Retina (tissue), 1 donor: ENCODE results near the gene KLRF1.
A peak's percentile ranks its signal among the peaks of the same experiment; 100 is the strongest.

Experiments
- DNase-seq: peaks from one replicate; pipeline ENCODE4 v3.0.0-alpha.2; 2016

KLRF1 gene

DNA sequence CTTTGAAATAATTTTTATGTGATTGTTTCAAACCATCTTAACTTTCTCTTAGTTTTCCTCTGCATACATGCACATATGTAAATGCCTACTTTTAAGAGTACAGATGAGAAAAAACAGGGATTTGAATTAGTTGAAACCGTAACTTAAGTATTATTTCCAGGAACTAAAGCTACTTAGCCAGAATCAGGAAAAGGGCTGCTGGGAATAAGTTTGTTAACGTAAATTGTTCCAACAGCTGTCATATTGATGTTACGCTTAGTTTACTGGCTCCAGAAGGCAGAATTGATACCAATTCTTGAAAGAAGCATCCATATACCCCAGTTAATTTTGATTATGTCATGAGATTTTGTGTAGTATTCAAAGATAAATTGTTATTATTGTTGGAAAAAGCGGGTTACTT is 17.9 kb upstream of the KLRF1 start:
- DNase-seq: no peak

DNA sequence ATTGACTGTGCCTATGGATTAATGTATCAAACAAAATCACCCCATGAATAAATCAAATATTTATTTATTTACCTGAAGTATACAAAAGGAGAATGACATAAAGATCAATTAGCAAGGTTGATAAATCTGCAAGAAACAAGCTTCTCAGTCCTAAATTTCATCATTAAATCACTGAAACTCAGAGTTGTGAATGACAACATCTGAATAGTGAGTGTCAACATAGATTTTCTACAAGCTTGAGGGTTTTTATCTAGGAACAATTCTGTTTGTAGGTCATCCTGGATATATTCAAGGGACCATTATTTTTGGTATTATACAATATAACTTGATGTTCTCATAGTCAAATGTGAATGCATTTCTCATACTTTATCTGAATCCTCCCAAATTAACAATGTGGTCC is 17.4 kb upstream of the KLRF1 start:
- no peak for DNase-seq

DNA sequence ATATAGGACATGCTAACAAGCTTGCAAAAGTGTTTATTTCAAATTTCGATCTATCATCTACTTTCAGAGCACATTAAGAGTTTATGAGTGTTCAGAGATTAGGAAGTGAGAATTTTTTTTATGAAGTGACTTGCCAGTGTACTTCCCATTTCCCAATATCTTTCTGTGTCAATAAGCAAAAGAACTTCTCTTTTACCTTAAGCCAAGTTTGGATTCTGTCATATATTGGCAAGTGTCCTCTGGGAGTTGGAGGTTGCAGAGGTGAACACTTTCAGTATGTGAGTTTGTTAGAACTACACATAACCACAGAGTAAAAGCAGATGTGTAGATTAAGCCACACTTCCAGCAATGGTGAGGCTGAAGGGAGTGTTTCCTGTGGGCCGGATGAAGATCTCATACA is 16.6 kb upstream of the KLRF1 start:
- no peak for DNase-seq

DNA sequence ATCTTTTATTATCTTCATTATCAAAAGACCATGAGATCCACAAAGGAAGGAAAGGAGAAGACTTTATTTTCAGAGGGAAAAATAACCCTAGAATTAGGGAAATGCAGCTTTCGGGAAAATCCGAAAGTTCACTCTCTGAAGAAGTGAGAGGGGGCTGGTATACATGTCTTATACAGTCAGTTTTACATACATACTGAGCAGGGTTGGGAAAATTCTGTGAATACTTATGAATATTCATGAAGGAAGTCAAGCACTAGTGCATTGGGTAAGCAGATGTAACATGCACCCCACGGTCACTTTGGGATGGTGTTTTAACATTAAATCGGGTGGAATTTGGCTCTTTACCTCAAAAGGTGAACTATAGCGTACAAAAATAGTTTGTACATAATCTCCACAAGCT is 15.7 kb upstream of the KLRF1 start:
- no peak for DNase-seq

DNA sequence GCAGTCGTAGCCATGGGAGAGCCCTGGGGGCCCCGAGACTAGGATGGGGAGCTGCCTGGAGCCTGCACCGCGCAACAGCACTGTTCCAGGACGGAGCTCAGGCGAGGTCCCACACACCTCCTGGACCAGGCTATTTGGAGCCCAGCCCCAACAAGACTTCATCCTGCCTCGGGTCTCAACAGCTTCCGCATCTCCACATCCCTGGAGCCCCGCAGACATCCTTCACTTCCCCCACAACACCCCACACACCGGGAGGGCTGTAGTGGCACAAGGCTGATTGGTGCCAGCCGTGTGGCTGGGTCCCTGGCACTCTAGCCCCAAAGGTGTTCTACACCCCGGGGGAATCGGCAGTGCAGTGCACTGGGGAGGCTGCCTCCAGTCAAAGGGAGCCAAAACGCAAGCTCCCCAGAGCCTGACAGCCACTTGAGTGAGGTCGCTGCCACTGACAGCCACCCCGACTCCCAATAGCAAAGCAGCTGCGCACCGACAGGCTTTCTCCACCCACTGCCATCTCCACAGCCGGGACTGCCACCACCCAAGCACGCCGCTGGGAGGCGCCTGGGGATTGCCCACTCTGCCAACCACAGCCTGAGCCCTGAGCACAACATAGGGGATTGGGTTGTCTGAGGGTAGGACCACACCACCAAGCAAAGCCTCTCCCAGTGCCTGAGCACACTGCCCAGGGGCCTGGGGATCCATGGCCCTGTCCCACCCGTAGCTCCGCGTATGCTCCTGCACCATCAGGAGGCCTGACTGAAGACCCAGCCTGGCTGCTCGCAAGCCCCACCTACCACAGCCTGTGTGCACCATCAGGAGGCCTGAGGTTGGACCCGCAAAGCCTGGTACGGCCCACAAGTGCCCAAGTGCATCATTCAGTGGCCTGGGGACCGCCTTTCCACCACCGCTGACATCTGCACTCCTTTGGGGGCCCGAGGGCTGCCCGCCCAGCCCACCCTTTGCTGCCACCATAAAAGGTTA is 13.2 kb upstream of the KLRF1 start:
- DNase-seq: peak; percentile 15

DNA sequence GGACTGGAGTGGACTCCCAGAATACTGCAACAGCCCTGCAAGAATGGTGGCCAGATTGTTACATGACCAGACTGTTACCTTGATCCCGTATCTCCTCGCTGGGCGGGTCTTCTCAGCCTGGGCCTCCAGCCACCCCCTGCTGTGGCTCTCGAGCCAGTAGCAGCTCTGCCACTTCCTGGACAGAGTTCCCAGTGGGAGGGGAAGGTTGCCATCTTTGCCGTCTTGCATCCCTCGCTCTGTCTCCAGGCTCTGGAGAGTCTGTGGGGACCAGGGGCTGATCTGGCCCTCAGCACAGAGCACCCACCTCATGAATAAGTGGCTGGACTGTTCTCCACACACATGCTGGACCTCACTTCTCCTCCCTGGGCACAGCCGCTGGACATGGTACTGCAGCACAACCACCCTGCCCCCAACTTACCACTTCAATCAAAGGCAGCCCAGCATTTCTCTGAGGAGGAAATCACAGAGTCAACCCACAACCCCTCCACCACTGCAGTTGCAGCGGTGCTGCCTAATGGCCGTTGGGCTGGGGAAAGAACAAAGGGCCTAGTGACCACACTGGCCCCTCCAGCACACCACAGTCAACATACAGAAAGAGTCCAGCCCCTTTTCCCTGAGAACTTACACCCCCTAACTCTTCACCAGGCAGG is 6.9 kb upstream of the KLRF1 start:
- DNase-seq: no peak

DNA sequence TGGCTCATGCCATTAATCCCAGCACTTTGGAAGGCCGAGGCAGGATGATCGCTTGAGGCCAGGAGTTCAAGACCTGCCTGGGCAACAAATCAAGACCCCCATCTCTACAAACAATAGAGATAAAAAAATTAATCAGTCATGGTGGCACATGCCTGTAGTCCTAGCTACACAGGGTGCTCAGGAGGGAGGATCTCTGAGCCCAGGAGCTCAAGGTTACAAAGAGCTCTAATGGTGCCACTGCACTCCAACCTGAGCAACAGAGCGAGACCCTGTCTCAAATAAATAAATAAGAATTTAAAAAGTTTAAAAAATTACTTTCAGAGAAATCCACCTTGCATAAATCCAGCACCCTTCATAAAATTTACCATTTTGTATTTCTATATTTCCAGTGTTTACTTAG is 2.2 kb downstream of the KLRF1 start:
- DNase-seq: no peak

DNA sequence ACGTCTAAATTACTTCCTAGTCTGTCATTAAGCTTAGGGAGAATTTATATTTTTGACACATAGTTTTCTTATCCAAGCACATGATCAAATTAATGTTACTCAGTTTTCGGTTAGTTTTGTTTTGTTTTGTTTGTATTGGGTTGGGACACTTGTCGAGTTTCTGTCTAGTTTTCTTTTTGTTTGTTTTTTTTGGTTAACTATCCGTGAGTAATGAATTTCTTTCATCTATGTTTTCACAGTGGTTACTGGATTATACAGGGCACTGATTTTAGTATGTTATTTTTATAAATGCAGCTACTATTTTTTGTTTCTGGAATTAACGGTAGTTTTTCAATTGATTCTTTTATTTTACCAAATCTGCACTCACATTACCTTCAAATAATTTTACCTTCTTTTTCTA is 2.7 kb downstream of the KLRF1 start:
- no peak for DNase-seq

DNA sequence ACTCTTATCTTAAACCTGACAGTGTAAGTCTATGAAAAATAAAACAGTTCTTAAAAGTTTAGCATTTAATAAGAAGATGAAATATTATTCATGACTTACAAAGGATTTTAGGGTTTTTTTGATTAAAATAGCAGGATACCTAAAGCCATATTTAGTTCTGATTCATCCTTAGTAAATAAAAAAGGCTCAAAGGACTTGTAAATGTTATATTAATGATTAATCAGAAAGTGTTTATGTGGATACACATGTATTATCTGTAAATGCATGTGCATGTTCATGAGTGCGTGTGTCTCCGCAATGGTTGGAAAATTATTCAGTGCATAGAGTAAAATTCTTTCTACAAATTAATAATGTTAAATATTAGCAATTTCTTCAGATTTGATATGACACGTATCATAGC is 4.4 kb downstream of the KLRF1 start:
- DNase-seq: no peak

DNA sequence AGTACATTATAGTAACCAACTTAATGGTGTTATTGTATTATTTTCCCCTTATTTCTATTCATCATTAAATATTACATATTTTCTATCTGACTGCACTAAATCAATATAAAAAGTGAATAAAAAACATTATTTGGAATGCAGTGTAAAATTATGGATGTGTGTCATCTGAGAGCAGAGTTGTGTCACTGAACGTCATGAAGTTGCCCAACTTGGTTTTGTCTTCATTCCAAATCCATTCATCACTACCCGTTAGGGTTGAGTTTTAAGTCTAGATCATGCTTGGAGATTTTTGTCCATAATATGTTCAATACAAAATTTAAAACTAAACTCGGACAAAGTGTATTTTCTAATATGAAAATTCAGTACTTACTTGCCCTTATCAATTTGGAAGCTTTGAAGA is 16.1 kb downstream of the KLRF1 start:
- DNase-seq: no peak

DNA sequence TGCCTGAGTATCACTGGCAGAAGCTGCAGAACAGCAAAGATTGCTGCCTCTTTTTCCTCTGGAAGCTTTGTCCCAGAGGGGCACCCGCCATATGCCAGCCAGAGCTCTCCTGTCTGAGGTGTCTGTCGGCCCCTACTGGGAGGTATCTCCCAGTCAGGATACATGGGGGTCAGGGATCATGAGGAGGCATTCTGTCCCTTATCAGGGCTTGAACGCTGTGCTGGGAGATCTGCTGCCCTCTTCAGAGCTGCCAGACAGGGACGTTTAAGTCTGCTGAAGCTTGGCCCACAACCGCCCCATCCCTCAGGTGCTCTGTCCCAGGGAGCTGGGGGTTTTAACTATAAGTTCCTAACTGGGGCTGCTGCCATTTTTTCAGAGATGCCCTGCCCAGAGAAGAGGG is 21.6 kb downstream of the KLRF1 start:
- DNase-seq: no peak

DNA sequence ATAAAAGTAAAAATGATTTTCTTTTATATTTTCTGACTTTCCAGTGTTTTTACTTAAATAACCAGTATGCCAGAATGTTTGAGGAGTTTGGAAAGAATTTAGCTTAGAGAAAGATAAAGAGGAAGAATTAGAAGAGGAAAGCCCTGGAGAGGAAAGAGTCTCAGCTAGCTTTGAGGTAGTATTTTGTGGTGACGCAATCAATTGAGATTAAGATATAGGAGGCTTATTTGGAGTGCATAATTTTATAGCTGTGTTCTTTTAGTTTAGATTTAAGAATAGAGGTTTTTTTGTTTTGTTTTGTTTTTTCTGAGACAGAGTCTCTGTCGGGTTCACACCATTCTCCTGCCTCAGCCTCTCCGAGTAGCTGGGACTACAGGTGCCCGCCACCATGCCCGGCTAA is 23.8 kb downstream of the KLRF1 start:
- no peak for DNase-seq

DNA sequence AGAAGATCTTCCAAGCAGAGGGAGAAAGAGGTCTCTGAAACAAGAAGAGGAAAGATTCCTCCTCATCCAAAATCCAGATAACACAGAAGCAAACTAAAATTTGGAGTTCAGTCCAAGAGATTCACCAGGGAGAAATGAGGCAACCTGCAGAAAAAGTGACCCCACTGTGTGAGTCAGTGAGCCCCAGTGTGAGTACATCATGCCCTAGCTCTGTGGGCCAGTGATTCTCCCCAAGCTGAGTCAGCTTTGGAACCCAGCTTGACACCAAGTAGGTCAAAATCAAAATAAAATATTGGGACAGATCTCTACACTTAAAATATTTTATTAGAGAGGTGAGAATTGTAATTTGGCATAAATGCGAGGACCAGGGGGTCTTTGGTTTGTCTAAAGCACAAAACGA is 24.6 kb downstream of the KLRF1 start:
- DNase-seq: no peak

DNA sequence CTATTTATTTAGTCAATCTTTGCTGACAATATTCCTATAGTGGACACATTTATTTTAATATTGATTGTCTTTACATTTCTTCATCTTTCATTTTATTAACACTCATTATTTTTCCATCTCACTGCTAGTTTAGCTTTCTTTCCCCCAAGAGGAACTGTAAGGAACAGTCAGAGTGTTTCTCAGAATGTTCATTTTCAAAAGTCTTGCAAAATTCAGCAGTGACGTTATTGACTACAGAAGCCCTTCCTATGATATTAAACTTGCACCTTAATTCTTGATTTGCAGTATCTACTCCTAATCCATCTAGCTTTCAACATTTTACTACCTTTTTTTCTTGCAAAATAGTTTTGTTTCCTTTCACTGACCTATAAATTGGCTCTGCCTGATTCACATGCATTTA is 28.9 kb downstream of the KLRF1 start:
- DNase-seq: no peak

DNA sequence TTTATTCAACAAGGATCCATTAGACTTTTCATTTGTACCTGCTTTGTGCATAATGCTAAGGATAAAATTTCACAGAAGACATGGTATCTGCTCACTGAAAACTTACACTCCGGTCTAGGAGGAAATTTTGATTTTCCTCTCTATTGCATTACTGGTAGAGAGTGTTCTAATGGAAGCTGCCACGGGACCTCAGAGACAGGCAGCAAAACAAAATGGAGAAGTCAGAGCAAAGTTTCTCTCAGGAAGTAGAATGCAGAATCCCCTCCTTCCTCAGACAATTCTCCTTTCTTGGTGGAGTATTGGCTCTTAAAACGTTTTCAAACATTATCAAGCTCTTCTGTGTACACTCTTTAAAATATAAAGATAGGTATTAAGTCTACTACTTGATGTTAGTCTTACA is 29.6 kb downstream of the KLRF1 start:
- DNase-seq: no peak

DNA sequence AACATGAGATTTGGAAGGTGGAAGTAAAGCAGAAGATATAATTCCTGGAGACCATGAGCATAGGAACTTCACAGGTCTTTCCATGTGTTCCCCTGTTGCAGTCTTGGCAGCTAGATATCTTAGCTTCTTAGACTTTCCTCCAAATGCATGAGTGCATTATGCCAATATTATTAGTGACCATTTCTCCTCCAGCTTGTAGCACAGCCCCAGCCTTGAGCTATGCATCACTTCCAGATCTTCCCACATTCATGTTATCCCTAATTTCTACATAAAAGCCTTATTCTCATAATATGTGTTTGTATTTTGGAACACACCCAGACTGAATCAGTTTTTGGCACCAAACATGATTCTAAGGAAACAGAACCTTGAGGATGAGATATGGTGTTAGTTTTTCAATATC is 30.9 kb downstream of the KLRF1 start:
- DNase-seq: no peak

DNA sequence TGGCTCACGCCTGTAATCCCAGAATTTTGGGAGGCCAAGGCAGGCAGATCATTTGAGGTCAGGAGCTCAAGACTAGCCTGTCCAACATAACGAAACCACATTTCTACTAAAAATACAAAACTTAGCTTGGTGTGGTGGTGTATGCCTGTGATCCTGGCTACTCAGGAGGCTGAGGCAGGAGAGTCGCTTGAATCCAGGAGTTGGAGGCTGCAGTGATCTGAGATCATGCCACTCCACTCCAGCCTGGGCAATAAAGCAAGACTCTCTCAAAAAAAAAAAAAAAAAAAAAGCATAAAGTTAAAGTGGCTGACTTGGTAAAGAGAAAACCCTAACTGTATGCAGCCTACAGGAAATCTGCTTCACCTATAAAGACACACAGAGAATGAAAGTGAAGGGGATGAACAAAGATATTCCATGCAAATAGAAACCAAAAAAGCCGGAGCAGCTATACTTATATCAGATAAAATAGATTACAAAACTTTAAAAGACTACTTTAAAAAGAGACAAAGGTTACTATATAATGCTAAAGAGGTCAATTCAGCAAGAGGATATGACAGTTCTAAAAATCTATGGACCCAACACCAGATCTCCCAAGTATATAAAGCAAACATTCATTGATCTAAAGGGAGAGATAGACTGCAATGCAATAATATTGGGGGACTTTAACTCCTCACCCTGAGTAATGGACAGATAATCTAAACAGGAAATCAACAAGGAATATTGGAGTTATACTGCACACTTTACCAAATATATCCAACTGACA is 37.8 kb downstream of the KLRF1 start:
- DNase-seq: no peak

DNA sequence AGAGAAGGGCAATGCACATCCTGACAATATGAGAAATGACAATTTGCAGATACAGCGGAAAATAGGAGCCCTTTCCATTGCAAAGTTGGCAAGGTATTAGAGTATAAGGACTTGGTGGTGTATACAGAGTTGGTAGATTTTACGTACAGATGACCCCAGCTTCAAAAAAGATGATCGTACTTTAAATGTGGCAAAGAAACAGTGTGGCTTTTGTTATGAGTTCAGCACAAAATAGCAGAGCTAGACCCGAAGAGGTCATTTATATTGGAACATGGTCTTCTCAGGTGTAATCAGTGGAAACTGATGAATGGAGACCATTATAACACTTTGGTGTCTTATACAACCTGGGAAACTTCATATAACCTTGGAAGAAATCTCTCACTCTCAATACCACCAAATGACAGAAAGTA is 39.6 kb downstream of the KLRF1 start:
- no peak for DNase-seq

DNA sequence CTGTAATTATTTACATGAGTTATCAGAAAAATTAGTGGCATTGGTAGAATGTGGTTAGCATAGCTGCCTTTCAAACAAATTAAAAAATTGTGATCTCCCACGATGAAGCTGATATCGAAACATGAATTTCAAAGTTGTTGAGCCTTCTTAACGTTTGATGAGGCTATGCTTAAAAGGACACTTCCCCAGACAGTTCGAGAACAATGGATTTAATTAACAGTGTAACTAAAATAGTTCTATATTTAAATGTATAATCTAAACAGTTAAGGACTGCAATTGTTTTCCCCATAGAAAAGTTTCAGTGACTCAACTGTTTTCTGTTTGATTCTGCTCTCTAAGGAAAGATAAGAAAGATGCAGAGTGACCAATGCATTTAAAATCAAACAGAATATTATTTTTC is 40.2 kb downstream of the KLRF1 start:
- no peak for DNase-seq

DNA sequence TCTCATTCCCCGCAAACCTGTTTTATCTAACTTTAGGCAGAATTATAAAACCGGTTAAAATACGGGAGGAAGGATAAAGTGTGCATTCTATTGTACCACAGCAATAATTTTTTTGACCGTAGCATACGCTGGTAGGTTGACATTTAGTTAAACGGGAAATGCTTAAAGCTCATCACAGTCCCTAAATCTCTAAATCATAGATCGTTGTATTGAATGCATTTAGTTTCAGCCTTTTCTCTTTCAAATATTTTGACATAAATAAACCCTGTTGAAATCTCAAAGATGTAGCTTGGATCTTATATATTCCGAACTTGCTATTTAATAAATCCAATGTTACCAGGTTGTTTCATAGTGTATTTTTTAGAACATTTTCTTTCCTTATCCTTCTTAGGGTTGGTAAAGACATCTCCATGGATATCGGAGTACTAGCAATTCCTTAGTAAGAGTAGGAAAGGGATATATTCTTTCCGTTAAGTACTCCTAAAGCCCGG is 41.1 kb downstream of the KLRF1 start:
- DNase-seq: no peak

DNA sequence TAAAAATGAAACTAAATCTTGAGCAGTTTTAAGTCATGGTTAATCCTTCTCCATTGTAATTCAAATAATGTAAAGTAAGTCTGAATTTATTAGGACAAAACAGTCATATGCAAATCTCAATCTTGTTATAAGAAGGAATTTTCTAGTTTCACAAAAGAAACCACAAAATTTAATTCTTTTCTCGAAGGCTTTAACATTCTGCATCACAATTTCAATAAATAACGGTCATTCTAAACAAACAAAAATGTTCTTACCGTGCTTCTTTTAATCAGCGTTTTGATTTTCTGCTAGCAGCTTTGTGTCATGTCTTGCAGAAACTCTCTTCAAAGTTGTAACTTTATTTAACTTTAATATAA is 41.6 kb downstream of the KLRF1 start:
- DNase-seq: no peak

DNA sequence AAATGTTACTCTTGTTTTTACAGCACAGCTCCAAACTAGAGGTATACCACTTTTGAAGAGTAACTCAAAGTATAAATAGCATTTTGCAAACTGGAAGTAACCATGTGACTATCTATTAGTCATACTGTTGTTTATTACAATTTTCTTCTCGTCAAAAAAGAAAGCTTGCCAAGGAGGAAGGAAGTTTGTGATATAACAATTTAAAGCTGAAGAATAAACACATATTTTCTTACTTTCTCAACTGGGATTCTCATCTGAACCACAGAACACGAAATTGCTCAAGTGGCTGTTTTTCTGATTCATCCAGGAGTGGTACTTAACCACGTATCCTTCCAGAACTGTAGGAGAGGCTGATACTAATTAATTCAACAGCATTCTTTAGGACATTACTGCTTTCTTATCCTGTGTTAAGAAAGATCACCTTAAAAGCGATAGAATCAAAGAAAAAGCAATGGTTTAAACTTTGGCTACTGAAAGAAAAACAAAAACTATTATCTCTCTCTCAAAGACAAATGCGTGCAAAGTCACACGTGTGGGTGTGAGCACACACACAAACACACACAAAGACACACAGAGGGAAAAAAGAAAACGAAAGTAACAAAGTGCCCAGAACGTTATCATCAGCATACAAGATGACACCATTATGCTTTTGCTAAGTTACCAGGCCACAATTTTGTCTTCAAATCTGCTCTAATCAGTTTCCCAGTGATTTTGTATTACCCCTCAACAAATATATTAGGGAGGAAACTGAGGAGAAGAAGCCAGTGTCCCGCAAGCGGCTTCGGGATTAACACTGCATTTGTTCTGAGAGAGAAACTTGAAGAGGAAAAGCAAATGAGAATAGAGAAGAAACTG is 42.3 kb downstream of the KLRF1 start, which contains the start of gene CLEC2B:
CLEC2B (minus strand) TSS at position 48 of the 855 bp plus-strand sequence.
- DNase-seq: peak; percentile 28
